Measurements from ENCODE around the gene MAN1C1.
"Not testable (repeated sequence)": the region's sequence is repeated elsewhere in the genome, so short reads cannot be mapped to it uniquely, and the experiment has no call there.

Gene MAN1C1

GRCh38 chr1:25731148-25731547 is 114.6 kb downstream of the MAN1C1 start:
- Histone ChIP-seq H3K27me3 (ENCODE audit: control insufficient read depth in 5 of 5, insufficient read depth in 4 of 5, low read length in 5 of 5) (peaks cover 0 to 7% (median 0%) of the 10 kb centered on the region in 5 donors), H3K4me3 (ENCODE audit: low read depth in 1 of 5, low read length in 5 of 5) (no peak overlapping the region), H3K9me3 (ENCODE audit: control insufficient read depth in 5 of 5, low read length in 5 of 5) (no peaks in the 10 kb centered on the region), H3K27ac (ENCODE audit: low read depth, low read length) (no peak overlapping the region), H3K9ac (ENCODE audit: low read length in 5 of 5) (no peak overlapping the region), H3K4me1 (ENCODE audit: control insufficient read depth in 5 of 5, insufficient read depth in 5 of 5, low read length in 5 of 5) (peaks cover 6 to 31% (median 15%) of the 10 kb centered on the region in 5 donors), H3K36me3 (ENCODE audit: control insufficient read depth in 5 of 5, insufficient read depth in 5 of 5, low read length in 5 of 5) (no peaks in the 10 kb centered on the region)

DNA sequence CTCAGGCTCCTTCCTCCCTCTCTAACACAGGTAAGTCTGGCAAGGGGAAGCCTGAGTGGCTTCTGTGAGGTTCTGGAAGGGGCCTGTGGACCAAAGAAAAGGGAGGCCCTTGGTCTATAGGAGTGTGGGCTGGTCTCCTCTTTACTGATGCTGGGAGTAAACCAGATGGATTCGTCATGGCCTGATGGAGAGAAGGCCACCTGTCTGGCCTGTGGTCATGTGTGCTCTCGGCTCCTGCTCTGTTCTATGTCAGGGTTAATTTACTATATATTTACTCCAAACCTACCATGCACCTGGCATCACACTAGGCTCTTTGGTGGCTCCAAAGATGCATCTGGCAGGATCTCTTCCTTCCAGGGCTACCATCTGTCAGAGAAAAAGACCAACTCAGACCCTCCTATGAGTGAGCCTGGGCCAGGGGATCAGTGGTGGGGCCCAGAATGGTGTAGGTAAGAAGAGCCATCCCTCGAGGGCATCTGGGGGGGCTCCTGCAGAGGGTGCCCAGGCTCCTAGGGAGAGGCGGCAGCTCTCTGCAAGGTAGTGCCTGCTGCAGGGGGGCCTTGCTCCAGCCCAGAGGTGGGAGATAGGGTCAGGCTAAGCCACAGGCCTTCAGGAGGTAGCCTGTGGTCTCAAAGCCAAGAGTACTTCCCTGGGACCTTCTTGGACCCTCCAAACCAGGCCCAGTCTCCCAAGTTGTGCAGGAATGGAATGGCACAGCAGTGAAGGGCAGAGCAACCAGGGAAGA is 115.2 kb downstream of the MAN1C1 start:
- Histone ChIP-seq H3K36me3 (ENCODE audit: control insufficient read depth in 5 of 5, insufficient read depth in 5 of 5, low read length in 5 of 5) (no peaks in the 10 kb centered on the region), H3K27ac (ENCODE audit: low read depth, low read length) (no peak overlapping the region), H3K9me3 (ENCODE audit: control insufficient read depth in 5 of 5, low read length in 5 of 5) (no peaks in the 10 kb centered on the region), H3K9ac (ENCODE audit: low read length in 5 of 5) (no peak overlapping the region), H3K4me3 (ENCODE audit: low read depth in 1 of 5, low read length in 5 of 5) (no peak overlapping the region), H3K4me1 (ENCODE audit: control insufficient read depth in 5 of 5, insufficient read depth in 5 of 5, low read length in 5 of 5) (peaks cover 6 to 33% (median 17%) of the 10 kb centered on the region in 5 donors), H3K27me3 (ENCODE audit: control insufficient read depth in 5 of 5, insufficient read depth in 4 of 5, low read length in 5 of 5) (peaks cover 0 to 7% (median 0%) of the 10 kb centered on the region in 5 donors)

DNA sequence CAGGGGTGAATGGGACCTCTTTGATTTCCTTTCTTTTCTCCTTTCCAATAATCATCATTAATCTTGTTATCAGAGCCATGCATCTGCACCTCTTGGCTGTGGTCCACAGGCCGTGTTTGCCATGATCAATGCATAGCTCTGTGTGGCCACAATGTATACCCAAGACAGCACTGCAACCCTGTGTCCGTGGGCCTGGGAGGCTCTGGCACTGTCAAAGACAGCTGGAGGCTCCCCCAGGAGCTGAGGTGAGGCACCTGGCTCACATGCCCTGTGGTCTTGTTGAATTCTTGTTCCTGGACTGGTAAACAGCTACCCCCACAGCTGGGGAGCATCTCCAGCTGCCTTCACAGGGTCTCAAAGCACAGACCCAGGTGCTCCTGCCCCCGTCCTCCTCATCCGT is 116.2 kb downstream of the MAN1C1 start:
- peaks cover 2 to 30% (median 12%) of the 10 kb centered on the region in 5 donors for H3K4me1 ChIP-seq (ENCODE audit: control insufficient read depth in 5 of 5, insufficient read depth in 5 of 5, low read length in 5 of 5)

GRCh38 chr1:25733271-25733670 is 116.7 kb downstream of the MAN1C1 start:
- H3K9ac ChIP-seq (ENCODE audit: low read length in 5 of 5), result no peak overlapping the region
- H3K9me3 ChIP-seq (ENCODE audit: control insufficient read depth in 5 of 5, low read length in 5 of 5), result peaks cover 0 to 1% (median 0%) of the 10 kb centered on the region in 5 donors
- H3K36me3 ChIP-seq (ENCODE audit: control insufficient read depth in 5 of 5, insufficient read depth in 5 of 5, low read length in 5 of 5), result no peaks in the 10 kb centered on the region
- H3K4me1 ChIP-seq (ENCODE audit: control insufficient read depth in 5 of 5, insufficient read depth in 5 of 5, low read length in 5 of 5), result peaks cover 0 to 26% (median 8%) of the 10 kb centered on the region in 5 donors
- H3K27me3 ChIP-seq (ENCODE audit: control insufficient read depth in 5 of 5, insufficient read depth in 4 of 5, low read length in 5 of 5), result peaks cover 0 to 5% (median 0%) of the 10 kb centered on the region in 5 donors
- H3K4me3 ChIP-seq (ENCODE audit: low read depth in 1 of 5, low read length in 5 of 5), result no peak overlapping the region
- no peak overlapping the region for H3K27ac ChIP-seq (ENCODE audit: low read depth, low read length)

More for the DNA sequence above, 116.2 kb downstream of the MAN1C1 start:
- H3K27me3 ChIP-seq (ENCODE audit: control insufficient read depth in 5 of 5, insufficient read depth in 4 of 5, low read length in 5 of 5), result peaks cover 0 to 7% (median 0%) of the 10 kb centered on the region in 5 donors
- no peak overlapping the region for H3K9ac ChIP-seq (ENCODE audit: low read length in 5 of 5)
- no peaks in the 10 kb centered on the region for H3K9me3 ChIP-seq (ENCODE audit: control insufficient read depth in 5 of 5, low read length in 5 of 5)
- H3K36me3 ChIP-seq (ENCODE audit: control insufficient read depth in 5 of 5, insufficient read depth in 5 of 5, low read length in 5 of 5), result no peaks in the 10 kb centered on the region
- no peak overlapping the region for H3K4me3 ChIP-seq (ENCODE audit: low read depth in 1 of 5, low read length in 5 of 5)
- H3K27ac ChIP-seq (ENCODE audit: low read depth, low read length), result no peak overlapping the region

DNA sequence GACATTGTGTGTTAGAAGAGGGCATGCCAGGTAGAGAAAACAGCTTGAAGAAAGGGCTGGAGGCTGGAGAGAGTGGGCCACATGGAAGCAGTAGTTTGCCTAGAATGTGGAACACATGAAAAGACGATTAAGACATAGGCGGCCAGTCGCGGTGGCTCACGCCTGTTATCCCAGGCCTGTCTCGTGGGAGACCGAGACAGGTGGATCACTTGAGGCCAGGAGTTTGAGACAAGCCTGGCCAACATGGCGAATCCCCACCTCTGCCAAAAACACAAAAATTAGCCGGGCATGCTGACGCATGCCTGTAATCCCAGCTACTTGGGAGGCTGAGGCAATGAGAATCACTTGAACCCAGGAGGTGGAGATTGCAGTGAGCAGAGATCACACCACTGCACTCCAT is 118.4 kb downstream of the MAN1C1 start:
- H3K9ac ChIP-seq (ENCODE audit: low read length in 5 of 5); H3K27me3 ChIP-seq (ENCODE audit: control insufficient read depth in 5 of 5, insufficient read depth in 4 of 5, low read length in 5 of 5); H3K27ac ChIP-seq (ENCODE audit: low read depth, low read length); H3K4me3 ChIP-seq (ENCODE audit: low read depth in 1 of 5, low read length in 5 of 5); H3K36me3 ChIP-seq (ENCODE audit: control insufficient read depth in 5 of 5, insufficient read depth in 5 of 5, low read length in 5 of 5); H3K9me3 ChIP-seq (ENCODE audit: control insufficient read depth in 5 of 5, low read length in 5 of 5): not testable (repeated sequence)
- peaks cover 0 to 20% (median 8%) of the 10 kb centered on the region in 5 donors for H3K4me1 ChIP-seq (ENCODE audit: control insufficient read depth in 5 of 5, insufficient read depth in 5 of 5, low read length in 5 of 5)

- Histone ChIP-seq H3K9me3 (ENCODE audit: control insufficient read depth in 5 of 5, low read length in 5 of 5) (peaks cover 0 to 5% (median 5%) of the 10 kb centered on the region in 5 donors), H3K36me3 (ENCODE audit: control insufficient read depth in 5 of 5, insufficient read depth in 5 of 5, low read length in 5 of 5) (no peaks in the 10 kb centered on the region), H3K4me1 (ENCODE audit: control insufficient read depth in 5 of 5, insufficient read depth in 5 of 5, low read length in 5 of 5) (peaks cover 0 to 11% (median 8%) of the 10 kb centered on the region in 5 donors), H3K4me3 (ENCODE audit: low read depth in 1 of 5, low read length in 5 of 5) (no peak overlapping the region), H3K9ac (ENCODE audit: low read length in 5 of 5) (no peak overlapping the region), H3K27ac (ENCODE audit: low read depth, low read length) (no peak overlapping the region), H3K27me3 (ENCODE audit: control insufficient read depth in 5 of 5, insufficient read depth in 4 of 5, low read length in 5 of 5) (peaks cover 0 to 2% (median 0%) of the 10 kb centered on the region in 5 donors)
Measured at GRCh38 chr1:25735956-25736529, 119.5 kb downstream of the MAN1C1 start.

- Histone ChIP-seq H3K9ac (ENCODE audit: low read length in 5 of 5) (no peak overlapping the region), H3K27ac (ENCODE audit: low read depth, low read length) (no peak overlapping the region), H3K4me3 (ENCODE audit: low read depth in 1 of 5, low read length in 5 of 5) (no peak overlapping the region), H3K9me3 (ENCODE audit: control insufficient read depth in 5 of 5, low read length in 5 of 5) (peaks cover 0 to 5% (median 5%) of the 10 kb centered on the region in 5 donors), H3K4me1 (ENCODE audit: control insufficient read depth in 5 of 5, insufficient read depth in 5 of 5, low read length in 5 of 5) (peaks cover 0 to 11% (median 8%) of the 10 kb centered on the region in 5 donors), H3K36me3 (ENCODE audit: control insufficient read depth in 5 of 5, insufficient read depth in 5 of 5, low read length in 5 of 5) (no peaks in the 10 kb centered on the region), H3K27me3 (ENCODE audit: control insufficient read depth in 5 of 5, insufficient read depth in 4 of 5, low read length in 5 of 5) (peaks cover 0 to under 1% (median 0%) of the 10 kb centered on the region in 5 donors)
Measured at GRCh38 chr1:25737130-25737529, 120.5 kb downstream of the MAN1C1 start.

DNA sequence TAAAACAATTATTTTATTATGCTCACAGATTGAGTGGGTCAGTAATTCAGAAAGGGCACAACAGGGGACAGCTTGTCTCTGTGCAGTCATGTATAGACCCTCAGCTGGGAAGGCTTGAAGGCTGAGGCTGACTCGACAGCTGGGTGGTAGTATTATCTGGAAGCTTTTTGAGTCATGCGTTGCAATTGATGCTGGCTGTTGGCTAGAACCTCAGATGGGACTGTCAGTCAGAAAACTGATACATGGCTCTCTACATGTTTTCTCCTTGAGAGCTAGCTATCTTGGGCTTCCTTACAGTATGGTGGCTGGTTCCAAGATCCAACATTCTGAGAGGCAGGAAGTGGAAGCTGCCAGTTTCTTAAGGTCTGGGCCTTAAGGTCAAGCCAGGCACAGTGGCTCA is 121.9 kb downstream of the MAN1C1 start:
- Histone ChIP-seq H3K9ac (ENCODE audit: low read length in 5 of 5) (no peak overlapping the region), H3K9me3 (ENCODE audit: control insufficient read depth in 5 of 5, low read length in 5 of 5) (peaks cover 0 to 5% (median 5%) of the 10 kb centered on the region in 5 donors), H3K4me3 (ENCODE audit: low read depth in 1 of 5, low read length in 5 of 5) (no peak overlapping the region), H3K27ac (ENCODE audit: low read depth, low read length) (no peak overlapping the region), H3K36me3 (ENCODE audit: control insufficient read depth in 5 of 5, insufficient read depth in 5 of 5, low read length in 5 of 5) (no peaks in the 10 kb centered on the region), H3K27me3 (ENCODE audit: control insufficient read depth in 5 of 5, insufficient read depth in 4 of 5, low read length in 5 of 5) (peaks cover 0 to 2% (median 0%) of the 10 kb centered on the region in 5 donors), H3K4me1 (ENCODE audit: control insufficient read depth in 5 of 5, insufficient read depth in 5 of 5, low read length in 5 of 5) (peaks cover 7 to 21% (median 16%) of the 10 kb centered on the region in 5 donors)

DNA sequence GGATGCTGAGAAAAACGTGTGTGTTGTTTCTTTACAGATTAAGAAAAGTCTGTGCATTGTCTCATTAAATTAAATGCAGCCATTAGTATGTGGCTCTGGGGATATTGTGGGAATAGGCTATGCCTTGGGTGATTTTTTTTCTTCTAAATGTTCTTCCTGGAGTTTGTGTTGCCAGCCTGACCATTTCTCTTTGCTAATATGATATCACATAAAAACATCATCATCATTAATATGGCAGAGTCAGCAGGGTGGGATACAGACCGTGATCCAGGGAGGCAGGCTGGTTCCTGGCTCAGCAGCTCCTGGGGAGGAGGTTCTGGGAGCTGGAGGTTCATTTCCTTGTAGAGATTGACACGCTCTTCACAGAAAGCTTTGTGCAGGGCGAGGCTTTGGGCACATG is 122.8 kb downstream of the MAN1C1 start:
- Histone ChIP-seq H3K9me3 (ENCODE audit: control insufficient read depth in 5 of 5, low read length in 5 of 5) (peaks cover 0 to 5% (median 5%) of the 10 kb centered on the region in 5 donors), H3K4me1 (ENCODE audit: control insufficient read depth in 5 of 5, insufficient read depth in 5 of 5, low read length in 5 of 5) (peaks cover 12 to 30% (median 25%) of the 10 kb centered on the region in 5 donors), H3K27ac (ENCODE audit: low read depth, low read length) (no peak overlapping the region), H3K36me3 (ENCODE audit: control insufficient read depth in 5 of 5, insufficient read depth in 5 of 5, low read length in 5 of 5) (no peaks in the 10 kb centered on the region), H3K27me3 (ENCODE audit: control insufficient read depth in 5 of 5, insufficient read depth in 4 of 5, low read length in 5 of 5) (peaks cover 0 to 2% (median 0%) of the 10 kb centered on the region in 5 donors), H3K4me3 (ENCODE audit: low read depth in 1 of 5, low read length in 5 of 5) (no peak overlapping the region), H3K9ac (ENCODE audit: low read length in 5 of 5) (no peak overlapping the region)

GRCh38 chr1:25740071-25740470 is 123.5 kb downstream of the MAN1C1 start:
- peaks cover 17 to 37% (median 32%) of the 10 kb centered on the region in 5 donors for H3K4me1 ChIP-seq (ENCODE audit: control insufficient read depth in 5 of 5, insufficient read depth in 5 of 5, low read length in 5 of 5)
- no peaks in the 10 kb centered on the region for H3K36me3 ChIP-seq (ENCODE audit: control insufficient read depth in 5 of 5, insufficient read depth in 5 of 5, low read length in 5 of 5)
- no peak overlapping the region for H3K27ac ChIP-seq (ENCODE audit: low read depth, low read length)
- H3K27me3 ChIP-seq (ENCODE audit: control insufficient read depth in 5 of 5, insufficient read depth in 4 of 5, low read length in 5 of 5), result peaks cover 0 to 2% (median 0%) of the 10 kb centered on the region in 5 donors
- H3K9ac ChIP-seq (ENCODE audit: low read length in 5 of 5), result no peak overlapping the region
- no peak overlapping the region for H3K4me3 ChIP-seq (ENCODE audit: low read depth in 1 of 5, low read length in 5 of 5)
- peaks cover 0 to 5% (median 5%) of the 10 kb centered on the region in 5 donors for H3K9me3 ChIP-seq (ENCODE audit: control insufficient read depth in 5 of 5, low read length in 5 of 5)

Measured in subcutaneous abdominal adipose tissue (tissue), 5 donors.